Right renal cortex interstitium (tissue), 3 donors: ENCODE measurements around the gene RTF1. TPM values are rescaled to one million over a fixed set of nuclear protein-coding genes. Genes with fewer than 3 reads are reported as not detected.

ENCODE experiments used
- polyA plus RNA-seq, 3 donors: library from polyadenylated mRNA; unstranded; fragments of 120-200 nt; gene quantifications; one replicate each; pipeline ENCODE4 v1.2.1, GENCODE V29; 2013; ENCODE audit not compliant: insufficient read length in 3 of 3

RTF1 gene
- polyA plus RNA-seq, 3 donors, result 67.2 to 70.0 (median 67.6) TPM

Other genes with a start within 250 kb of the RTF1 start
- gene EXD1, start 186.3 kb upstream of the RTF1 start, polyA plus RNA-seq, result not detected
- gene CHP1, start 185.8 kb upstream of the RTF1 start, polyA plus RNA-seq, result 10 to 100 TPM; 59.4 to 69.7 (median 62.5) TPM
- 10 to 100 TPM in 1 of 3 donors, 1 to 10 TPM in 2; 8.8 to 10.3 (median 9.0) TPM for gene OIP5, start 84.5 kb upstream of the RTF1 start, polyA plus RNA-seq
- gene NUSAP1, start 84.2 kb upstream of the RTF1 start, polyA plus RNA-seq, result 100 to 1,000 TPM in 1 of 3 donors, 10 to 100 TPM in 2; 94.7 to 112 (median 98.3) TPM
- 10 to 100 TPM; 26.0 to 28.2 (median 27.2) TPM for gene NDUFAF1, start 14.6 kb upstream of the RTF1 start, polyA plus RNA-seq
- gene ITPKA, start 76.8 kb downstream of the RTF1 start, polyA plus RNA-seq, result under 1 TPM; 0.42 to 0.68 (median 0.50) TPM
- 1 to 10 TPM; 1.4 to 1.6 (median 1.5) TPM for gene LTK, start 96.7 kb downstream of the RTF1 start, polyA plus RNA-seq
- gene RPAP1, start 127.2 kb downstream of the RTF1 start, polyA plus RNA-seq, result 10 to 100 TPM; 23.6 to 32.7 (median 25.1) TPM
- 100 to 1,000 TPM; 149 to 175 (median 154) TPM for gene TYRO3, start 142.1 kb downstream of the RTF1 start, polyA plus RNA-seq
- 10 to 100 TPM; 34.7 to 38.3 (median 34.8) TPM for gene MGA, start 243.3 kb downstream of the RTF1 start, polyA plus RNA-seq